Measurements from ENCODE around the gene MPND.

MPND gene

GRCh38 chr19:4368128-4368820 is 24.9 kb downstream of the MPND start:
- no peak for DNase-seq

GRCh38 chr19:4369109-4369887 is 25.9 kb downstream of the MPND start:
- no peak for DNase-seq

GRCh38 chr19:4369888-4370260 is 26.5 kb downstream of the MPND start:
- DNase-seq, result no peak

- no peak for DNase-seq
These were observed 27.2 kb downstream of the MPND start for GRCh38 chr19:4370418-4371041.

- DNase-seq, result no peak
These were observed 28.1 kb downstream of the MPND start for GRCh38 chr19:4371247-4372164.

DNA sequence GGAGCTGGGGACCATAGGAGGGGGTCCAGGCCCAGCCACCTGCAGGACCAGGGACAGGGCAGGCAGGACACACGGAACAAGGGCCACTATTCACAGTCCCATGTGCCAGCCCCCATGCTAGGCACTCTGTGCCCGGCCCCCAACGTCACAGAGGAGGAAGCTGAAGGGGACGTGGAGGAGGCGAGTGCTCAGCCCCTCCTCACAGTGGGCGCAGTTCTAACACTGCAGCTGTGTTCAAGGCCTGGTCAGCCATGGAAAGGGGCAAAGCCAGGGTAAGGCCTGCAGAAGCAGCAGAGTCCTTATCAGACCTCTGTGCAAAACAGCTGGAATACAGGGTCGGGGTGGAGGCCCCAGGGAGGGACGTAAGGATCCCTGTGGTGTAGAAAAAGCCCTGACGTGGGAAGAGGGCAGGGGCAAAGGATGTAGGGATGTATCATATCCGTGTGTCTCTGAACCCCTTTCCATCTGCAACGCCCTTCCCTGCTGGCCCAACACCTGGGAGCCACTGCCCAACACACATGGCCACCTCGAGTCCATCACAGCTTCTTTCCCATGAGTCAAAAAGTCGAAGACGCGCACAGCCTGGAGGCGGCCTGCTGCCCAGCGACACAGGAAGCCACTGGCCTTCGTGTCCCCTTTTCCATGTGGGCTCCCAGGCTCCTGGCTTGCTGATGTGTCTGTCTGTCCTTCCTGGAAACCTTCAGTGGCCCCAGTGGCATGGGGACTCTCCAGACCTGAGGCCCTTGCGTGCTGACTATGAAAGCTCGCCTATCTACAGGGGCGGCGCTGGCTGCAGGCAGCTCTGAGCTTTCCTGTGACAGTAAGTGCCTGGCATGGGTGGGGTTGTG is 29.0 kb downstream of the MPND start:
- DNase-seq, result no peak

DNA sequence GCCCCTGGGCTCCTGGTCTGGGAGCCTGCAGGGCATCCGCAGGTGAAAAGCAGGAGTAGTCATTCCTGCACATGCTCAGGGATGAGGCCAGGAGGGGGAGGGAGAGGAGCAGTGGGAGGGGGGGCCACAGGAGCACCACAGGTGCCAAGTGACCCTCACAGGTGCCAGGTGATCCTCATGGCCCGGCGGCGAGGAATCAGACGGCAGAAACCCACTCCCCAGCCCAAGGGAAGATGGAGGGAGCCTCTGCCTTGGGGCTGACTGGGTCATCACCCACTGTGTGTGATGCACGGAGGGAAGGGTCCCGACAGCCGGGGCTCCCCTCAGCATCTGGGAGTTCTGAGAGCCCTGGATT is 29.6 kb downstream of the MPND start:
- no peak for DNase-seq

GRCh38 chr19:4373601-4374497 is 30.5 kb downstream of the MPND start:
- DNase-seq, result no peak

GRCh38 chr19:4374498-4375163 is 31.3 kb downstream of the MPND start:
- no peak for DNase-seq

DNA sequence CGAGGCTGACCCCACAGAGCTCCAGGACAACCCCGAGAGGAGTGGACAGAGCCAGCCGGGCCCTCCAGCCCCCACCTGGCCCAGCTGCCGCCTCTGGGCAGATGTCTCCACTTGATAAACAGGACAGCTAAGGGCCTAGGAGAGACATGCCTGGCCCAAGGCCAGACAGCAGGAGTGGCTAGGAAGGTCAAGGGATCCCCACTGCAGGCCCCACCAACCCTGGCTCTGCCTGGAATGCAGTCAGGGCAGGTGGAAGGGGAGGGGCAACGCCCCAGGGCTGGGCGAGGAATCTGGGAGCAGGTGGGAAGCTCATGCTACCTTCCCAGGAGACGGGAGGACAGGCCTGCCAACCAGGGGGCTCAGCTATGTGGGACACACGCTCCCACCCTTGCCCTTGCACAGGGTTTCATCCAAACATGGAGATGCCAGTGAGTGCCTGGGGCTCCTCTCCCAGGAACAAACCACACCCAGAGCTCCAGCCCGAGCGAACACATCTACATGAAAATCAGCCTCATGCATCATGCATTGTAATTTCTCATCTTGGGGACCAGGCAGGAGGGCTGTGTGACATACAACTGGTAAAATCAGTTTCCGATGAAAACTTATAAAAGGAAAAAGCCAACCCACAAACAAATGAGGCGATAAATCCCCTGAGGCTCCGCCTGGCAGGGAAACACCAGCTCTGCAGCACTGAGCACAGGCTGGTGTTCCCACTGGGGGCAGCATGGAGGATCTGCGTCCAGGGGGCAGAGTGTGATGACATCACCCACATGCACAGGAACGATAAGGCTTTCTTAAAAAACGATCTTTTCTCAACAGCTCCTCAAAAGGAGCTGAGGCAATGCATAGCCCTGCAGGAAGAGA is 32.0 kb downstream of the MPND start:
- no peak for DNase-seq

GRCh38 chr19:4376028-4376670 is 32.8 kb downstream of the MPND start:
- no peak for DNase-seq

GRCh38 chr19:4376671-4376990 is 33.3 kb downstream of the MPND start:
- DNase-seq, result no peak

DNA sequence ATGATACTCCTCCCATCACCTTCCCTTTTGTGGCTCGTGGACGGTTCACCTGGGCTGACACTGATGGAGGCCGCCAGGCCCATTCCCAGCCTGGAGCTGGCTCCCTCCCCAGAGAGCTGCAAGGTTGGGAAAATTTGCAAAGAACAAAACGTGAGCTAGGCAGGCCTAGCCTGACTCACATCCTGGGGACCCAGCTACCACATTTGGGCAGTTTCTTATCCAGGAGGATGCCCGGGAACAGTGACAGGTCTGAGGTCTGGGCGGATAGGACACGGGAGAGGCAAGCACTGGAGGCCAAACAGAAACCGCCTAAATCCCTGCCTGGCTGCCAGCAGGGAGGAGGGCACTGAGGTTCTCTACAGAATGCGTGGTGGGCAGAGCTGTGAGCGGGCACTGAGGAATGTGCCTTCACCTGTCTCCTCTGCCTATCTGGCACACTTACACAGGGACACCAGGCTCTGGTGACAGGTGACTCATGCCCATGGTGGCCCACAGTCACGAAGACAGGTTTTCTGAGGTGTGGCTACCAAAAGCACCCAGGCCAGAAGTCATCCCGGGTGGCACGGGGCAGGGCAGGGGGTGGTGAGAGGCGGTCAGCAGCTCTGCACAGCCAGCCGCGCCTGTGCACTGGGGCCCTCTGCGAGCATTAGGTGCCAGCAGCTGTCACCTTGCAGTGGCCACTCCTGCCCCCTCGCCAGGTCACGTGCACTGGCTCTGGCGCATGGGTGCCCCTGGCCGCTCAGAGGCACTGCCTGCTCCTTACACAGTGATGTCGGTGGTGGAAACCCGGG is 33.8 kb downstream of the MPND start:
- no peak for DNase-seq

DNA sequence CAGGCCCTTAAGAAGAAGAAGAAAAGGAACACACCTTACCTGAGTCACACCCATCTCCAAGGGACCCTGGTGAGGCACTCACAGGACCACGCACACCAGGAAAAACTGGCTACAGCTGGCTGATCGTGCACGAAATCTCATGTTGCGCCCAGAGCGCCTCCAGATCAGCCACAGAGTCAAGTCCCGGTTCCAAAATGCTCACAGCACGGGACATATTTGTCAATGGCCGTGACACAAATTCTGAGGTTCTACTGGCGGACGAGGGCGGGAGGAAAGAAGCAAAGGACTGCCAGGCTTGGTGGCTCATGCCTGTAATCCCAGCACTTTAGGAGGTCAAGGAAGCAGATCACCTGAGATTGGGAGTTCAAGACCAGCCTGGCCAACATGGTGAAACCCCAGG is 35.5 kb downstream of the MPND start:
- DNase-seq, result no peak

DNA sequence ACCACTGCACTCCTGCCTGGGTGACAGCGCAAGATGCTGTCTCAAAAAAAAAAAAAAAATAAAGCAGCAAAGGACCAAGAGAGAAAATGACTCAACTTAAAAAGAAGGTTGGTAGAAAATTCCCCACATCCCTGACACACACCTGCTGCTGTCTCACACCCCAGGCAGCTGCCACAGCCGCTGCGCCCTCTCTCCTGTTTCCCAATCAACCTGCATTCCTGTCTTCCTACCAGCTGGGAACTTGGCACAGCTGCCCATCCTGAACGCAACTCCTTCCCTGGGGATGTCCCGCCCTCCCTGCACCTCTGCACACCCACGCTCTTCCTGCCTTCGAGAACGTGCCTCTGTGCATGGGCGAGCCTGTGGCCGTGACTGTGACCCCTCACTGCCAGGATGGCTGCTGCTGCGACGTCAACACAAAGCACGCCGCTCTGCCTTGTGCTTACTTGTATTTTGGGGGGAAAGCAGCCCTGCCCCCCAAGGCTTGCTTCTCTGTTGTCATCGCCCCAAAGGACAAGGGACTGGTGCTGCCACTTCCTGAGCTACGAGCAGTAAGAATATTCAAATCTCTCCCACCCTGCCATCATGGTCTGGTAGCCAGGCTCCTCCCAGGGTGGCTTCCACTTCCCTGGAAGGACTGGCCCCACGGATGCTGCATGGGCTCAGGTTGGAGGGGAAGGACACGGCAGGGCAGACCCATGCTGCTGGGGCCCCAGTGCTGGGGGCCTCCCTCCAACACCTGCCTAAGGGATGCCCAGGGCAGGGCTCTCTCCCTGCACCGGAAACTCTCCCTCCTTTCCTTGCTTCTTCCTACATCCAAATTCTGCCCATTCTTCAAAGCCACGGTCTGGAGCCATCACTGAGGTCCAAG is 36.3 kb downstream of the MPND start:
- DNase-seq, result peak in 1 of 2 experiments; percentile 24

- no peak for DNase-seq
These were observed 36.9 kb downstream of the MPND start for GRCh38 chr19:4380254-4380727.

Measured in NCI-H2081 (cell line).